Measurements from ENCODE around the gene SHOX. TPM values are rescaled to one million over a fixed set of nuclear protein-coding genes. Genes with fewer than 3 reads are reported as not detected.
A peak's percentile ranks its signal among the peaks of the same experiment; 100 is the strongest.

SHOX gene
- total and polyA plus RNA-seq, 4 experiments from 2014 or later, result not detected

DNA sequence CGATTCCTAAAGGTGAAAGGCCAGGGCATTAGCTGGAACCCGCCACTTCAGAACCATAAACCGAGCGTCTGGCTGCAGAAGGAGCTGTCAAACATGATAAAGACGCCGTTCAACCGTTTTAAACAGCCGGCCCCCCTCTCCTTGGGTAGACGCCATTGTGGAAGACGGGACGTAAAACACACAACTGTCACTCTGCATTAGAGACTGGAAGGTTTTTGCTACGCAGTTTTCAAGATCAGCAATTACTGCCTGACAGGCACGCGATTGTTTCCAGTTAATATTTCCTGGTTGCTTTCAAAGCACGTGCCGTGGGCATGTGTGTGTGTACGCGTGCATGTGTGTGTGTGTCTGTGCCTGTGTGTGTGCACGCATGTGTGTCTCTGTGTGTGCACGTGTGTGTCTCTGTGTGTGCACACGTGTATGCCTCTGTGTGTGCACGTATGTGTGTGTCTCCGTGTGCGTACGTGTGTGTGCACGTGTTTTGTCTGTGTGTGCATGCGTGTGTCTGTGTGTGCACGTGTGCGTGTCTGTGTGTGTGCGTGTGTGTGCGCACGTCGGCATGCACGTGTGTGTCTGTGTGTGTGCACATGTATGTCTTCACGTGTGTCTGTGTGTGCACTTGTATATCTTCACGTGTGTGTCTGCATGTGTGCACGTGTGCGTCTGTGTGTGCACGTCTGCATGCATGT lies 48.8 kb downstream of the SHOX start:
- H3K4me1 ChIP-seq (ENCODE audit: insufficient read depth, low read length), result no peaks in the 10 kb centered on the region
- intact Hi-C loops (cut with micrococcal nuclease), result no loop called here
- POLR2A ChIA-PET (ENCODE audit: partially characterized antibody), result no interaction called here
- Mint-ChIP-seq H3K4me1 (peaks cover 0 to 4% (median 1%) of the 10 kb centered on the region in 4 donors), H3K27ac (no peak overlapping the region), H3K9me3 (peaks cover 0 to 19% (median 4%) of the 10 kb centered on the region in 8 donors), H3K36me3 (no peaks in the 10 kb centered on the region), H3K27me3 (peaks cover 0 to 1% of the 10 kb centered on the region in 2 donors), H3K4me3 (no peak overlapping the region)
- H3K27ac ChIP-seq (ENCODE audit: low read depth, low read length), result no peak overlapping the region
- H3K9me3 ChIP-seq (ENCODE audit: control insufficient read depth in 1 of 2, low read length in 2 of 2), result no peaks in the 10 kb centered on the region
- no peak overlapping the region for H3K4me3 ChIP-seq (ENCODE audit: low read length in 2 of 2)
- CTCF ChIA-PET (ENCODE audit: partially characterized antibody), result no interaction called here
- no peak for DNase-seq
- no peaks in the 10 kb centered on the region for H3K27me3 ChIP-seq (ENCODE audit: insufficient read depth, low read length)
- H3K36me3 ChIP-seq (ENCODE audit: insufficient read depth, low read length), result no peaks in the 10 kb centered on the region

DNA sequence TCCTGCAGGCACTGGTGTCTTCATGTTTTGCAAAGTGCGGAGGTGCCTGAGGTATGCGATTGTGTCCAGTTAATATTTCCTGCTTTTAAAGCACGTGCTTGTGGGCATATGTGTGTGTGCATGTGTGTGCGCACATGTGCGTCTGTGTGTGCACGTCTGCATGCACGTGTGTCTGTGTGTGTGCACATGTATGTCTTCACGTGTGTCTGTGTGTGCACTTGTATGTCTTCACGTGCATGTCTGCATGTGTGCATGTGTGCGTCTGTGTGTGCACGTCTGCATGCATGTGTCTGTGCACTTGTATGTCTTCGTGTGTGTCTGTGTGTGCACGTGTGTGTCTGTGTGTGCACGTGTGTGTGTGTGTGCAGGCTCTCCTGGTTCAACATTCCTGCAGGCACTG lies 49.5 kb downstream of the SHOX start:
- no peak overlapping the region for H3K27ac ChIP-seq (ENCODE audit: low read depth, low read length)
- POLR2A ChIA-PET (ENCODE audit: partially characterized antibody), result no interaction called here
- DNase-seq, result no peak
- H3K9me3 Mint-ChIP-seq, result peaks cover 0 to 19% (median 6%) of the 10 kb centered on the region in 8 donors
- H3K36me3 ChIP-seq (ENCODE audit: insufficient read depth, low read length), result no peaks in the 10 kb centered on the region
- no peak overlapping the region for H3K27ac Mint-ChIP-seq
- no peaks in the 10 kb centered on the region for H3K4me1 ChIP-seq (ENCODE audit: insufficient read depth, low read length)
- H3K27me3 Mint-ChIP-seq, result peaks cover 0 to 1% of the 10 kb centered on the region in 2 donors
- H3K4me3 Mint-ChIP-seq, result no peak overlapping the region
- peaks cover 0 to 4% (median 1%) of the 10 kb centered on the region in 4 donors for H3K4me1 Mint-ChIP-seq
- no peak overlapping the region for H3K4me3 ChIP-seq (ENCODE audit: low read length in 2 of 2)
- CTCF ChIA-PET (ENCODE audit: partially characterized antibody), result no interaction called here
- H3K36me3 Mint-ChIP-seq, result no peaks in the 10 kb centered on the region
- intact Hi-C loops (cut with micrococcal nuclease), result no loop called here
- H3K27me3 ChIP-seq (ENCODE audit: insufficient read depth, low read length), result no peaks in the 10 kb centered on the region
- H3K9me3 ChIP-seq (ENCODE audit: control insufficient read depth in 1 of 2, low read length in 2 of 2), result no peaks in the 10 kb centered on the region

DNA sequence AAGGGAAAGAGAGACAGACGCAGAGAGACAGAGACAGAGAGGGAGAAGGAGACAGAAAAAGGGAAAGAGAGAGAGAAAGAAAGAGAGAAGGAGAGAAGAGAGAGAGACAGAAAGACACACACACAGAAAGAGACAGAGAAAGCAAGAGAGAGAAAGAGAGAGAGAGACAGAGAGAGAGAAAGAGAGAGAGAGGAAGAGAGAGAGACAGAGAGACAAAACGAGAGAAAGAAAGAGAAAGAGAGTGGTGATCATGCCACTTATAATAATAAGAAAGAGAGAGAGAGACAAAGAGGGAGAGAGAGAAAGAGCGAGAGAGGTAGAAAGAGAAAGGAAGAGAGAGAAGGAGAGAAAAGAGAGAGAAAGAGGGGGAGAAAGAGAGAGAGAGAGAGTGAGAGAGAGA lies 51.4 kb downstream of the SHOX start:
- Mint-ChIP-seq H3K4me1 (peaks cover 0 to 4% (median 1%) of the 10 kb centered on the region in 4 donors), H3K27ac (peak overlapping the region in 1 of 7 donors; percentile 13), H3K4me3 (peak overlapping the region in 1 of 8 donors; percentile 62), H3K9me3 (peaks cover 0 to 24% (median 9%) of the 10 kb centered on the region in 8 donors), H3K36me3 (no peaks in the 10 kb centered on the region), H3K27me3 (peaks cover 0 to 1% of the 10 kb centered on the region in 2 donors)
- POLR2A ChIA-PET (ENCODE audit: partially characterized antibody), result no interaction called here
- H3K27ac ChIP-seq (ENCODE audit: low read depth, low read length), result no peak overlapping the region
- no peak overlapping the region for H3K4me3 ChIP-seq (ENCODE audit: low read length in 2 of 2)
- H3K4me1 ChIP-seq (ENCODE audit: insufficient read depth, low read length), result no peaks in the 10 kb centered on the region
- CTCF ChIA-PET (ENCODE audit: partially characterized antibody), result no interaction called here
- intact Hi-C loops (cut with micrococcal nuclease), result no loop called here
- no peak for DNase-seq
- no peaks in the 10 kb centered on the region for H3K27me3 ChIP-seq (ENCODE audit: insufficient read depth, low read length)
- no peaks in the 10 kb centered on the region for H3K9me3 ChIP-seq (ENCODE audit: control insufficient read depth in 1 of 2, low read length in 2 of 2)
- H3K36me3 ChIP-seq (ENCODE audit: insufficient read depth, low read length), result no peaks in the 10 kb centered on the region

DNA sequence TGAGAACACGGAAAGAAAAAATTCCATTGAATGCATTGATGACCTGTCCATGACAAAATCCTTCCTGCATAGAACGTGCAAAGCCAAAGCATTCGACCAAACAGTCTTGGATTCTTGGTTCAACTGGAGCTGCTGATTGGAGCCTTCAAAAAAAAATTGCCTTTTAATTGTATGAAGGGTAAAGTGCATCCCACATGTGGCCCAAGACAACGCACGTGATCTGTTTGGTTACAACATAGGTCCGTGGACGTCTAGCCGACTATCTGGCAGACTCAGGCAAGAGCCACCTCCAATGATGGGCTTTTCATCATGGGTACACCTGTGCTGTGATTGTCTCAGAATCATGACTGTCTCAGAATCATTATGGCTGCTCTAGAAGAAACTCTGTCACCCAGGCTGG lies 52.3 kb downstream of the SHOX start:
- Mint-ChIP-seq H3K9me3 (peaks cover 0 to 20% (median 9%) of the 10 kb centered on the region in 8 donors), H3K4me3 (no peak overlapping the region), H3K4me1 (peaks cover 0 to 4% (median 1%) of the 10 kb centered on the region in 4 donors), H3K27ac (no peak overlapping the region), H3K36me3 (no peaks in the 10 kb centered on the region), H3K27me3 (no peaks in the 10 kb centered on the region)
- Histone ChIP-seq H3K36me3 (ENCODE audit: insufficient read depth, low read length) (no peaks in the 10 kb centered on the region), H3K9me3 (ENCODE audit: control insufficient read depth in 1 of 2, low read length in 2 of 2) (no peaks in the 10 kb centered on the region), H3K4me1 (ENCODE audit: insufficient read depth, low read length) (no peaks in the 10 kb centered on the region), H3K27me3 (ENCODE audit: insufficient read depth, low read length) (no peaks in the 10 kb centered on the region), H3K4me3 (ENCODE audit: low read length in 2 of 2) (no peak overlapping the region), H3K27ac (ENCODE audit: low read depth, low read length) (no peak overlapping the region)
- intact Hi-C loops (cut with micrococcal nuclease), result no loop called here
- ChIA-PET CTCF (ENCODE audit: partially characterized antibody) (no interaction called here), POLR2A (ENCODE audit: partially characterized antibody) (no interaction called here)
- no peak for DNase-seq

DNA sequence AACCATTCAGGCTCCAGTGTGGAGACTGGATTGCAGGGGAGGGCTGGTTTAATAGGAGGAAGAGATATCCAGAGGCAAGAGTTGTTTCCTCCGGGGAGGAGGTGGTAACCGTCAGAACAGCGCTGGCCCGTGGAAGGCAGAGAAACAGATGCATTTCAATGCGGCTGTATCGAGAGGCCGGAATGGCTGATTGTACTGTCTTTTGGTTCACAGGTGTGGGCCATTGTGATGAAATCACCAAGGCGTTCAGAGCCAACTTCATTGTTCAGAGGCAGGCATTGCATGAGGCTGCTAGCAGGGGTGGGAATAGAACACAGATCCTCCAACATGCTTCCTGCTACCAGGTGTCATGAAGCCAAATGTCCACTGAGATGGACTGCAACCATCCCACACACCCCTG lies 53.0 kb downstream of the SHOX start:
- Histone ChIP-seq H3K4me3 (ENCODE audit: low read length in 2 of 2) (no peak overlapping the region), H3K9me3 (ENCODE audit: control insufficient read depth in 1 of 2, low read length in 2 of 2) (no peaks in the 10 kb centered on the region), H3K4me1 (ENCODE audit: insufficient read depth, low read length) (no peaks in the 10 kb centered on the region), H3K36me3 (ENCODE audit: insufficient read depth, low read length) (no peaks in the 10 kb centered on the region), H3K27me3 (ENCODE audit: insufficient read depth, low read length) (no peaks in the 10 kb centered on the region), H3K27ac (ENCODE audit: low read depth, low read length) (no peak overlapping the region)
- intact Hi-C loops (cut with micrococcal nuclease), result no loop called here
- Mint-ChIP-seq H3K4me1 (peaks cover 0 to 4% (median 1%) of the 10 kb centered on the region in 4 donors), H3K4me3 (no peak overlapping the region), H3K9me3 (peaks cover 0 to 20% (median 9%) of the 10 kb centered on the region in 8 donors), H3K27me3 (no peaks in the 10 kb centered on the region), H3K36me3 (no peaks in the 10 kb centered on the region), H3K27ac (no peak overlapping the region)
- no peak for DNase-seq
- ChIA-PET CTCF (ENCODE audit: partially characterized antibody) (no interaction called here), POLR2A (ENCODE audit: partially characterized antibody) (no interaction called here)

DNA sequence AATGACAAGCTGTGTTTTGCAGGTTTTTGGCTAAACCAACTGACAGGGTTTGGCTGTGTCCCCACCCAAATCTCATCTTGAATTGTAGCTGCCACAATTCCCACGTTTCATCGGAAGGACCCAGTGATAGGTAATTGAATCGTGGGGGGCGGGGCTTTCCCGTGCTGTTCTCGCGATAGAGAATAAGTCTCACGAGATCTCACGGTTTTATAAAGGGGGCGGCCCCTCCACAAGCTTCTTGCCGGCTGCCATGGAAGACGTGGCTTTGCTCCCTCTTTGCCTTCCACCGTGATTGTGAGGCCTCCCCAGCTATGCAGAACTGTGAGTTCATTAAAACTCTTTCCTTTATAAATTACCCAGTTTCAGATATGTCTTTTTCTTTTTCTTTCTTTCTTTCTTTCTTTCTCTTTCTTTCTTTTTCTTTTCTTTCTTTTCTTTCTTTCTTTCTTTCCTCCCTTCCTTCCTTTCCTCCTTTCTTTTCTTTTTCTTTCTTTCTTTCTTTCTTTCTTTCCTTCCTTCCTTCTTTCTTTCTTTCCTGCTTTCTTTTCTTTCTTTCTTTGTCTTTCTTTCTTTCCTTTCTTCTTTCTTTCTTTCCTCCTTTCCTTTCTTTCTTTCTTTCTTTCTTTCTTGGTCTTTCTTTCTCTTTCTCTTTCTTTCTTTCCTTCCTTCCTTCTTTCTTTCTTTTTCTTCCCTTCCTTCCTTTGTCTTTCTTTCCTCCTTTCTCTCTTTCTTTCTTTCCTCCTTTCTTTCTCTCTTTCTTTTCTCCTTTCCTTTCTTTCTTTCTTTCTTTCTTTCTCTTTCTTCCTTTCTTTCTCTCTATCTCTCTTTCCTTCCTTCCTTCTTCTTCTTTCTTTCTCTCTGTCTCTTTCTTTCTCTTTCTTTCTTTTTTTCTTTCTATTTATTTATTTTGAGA lies 54.8 kb downstream of the SHOX start:
- H3K27ac ChIP-seq (ENCODE audit: low read depth, low read length), result no peak overlapping the region
- Mint-ChIP-seq H3K4me3 (no peak overlapping the region), H3K27ac (no peak overlapping the region), H3K36me3 (no peaks in the 10 kb centered on the region), H3K27me3 (no peaks in the 10 kb centered on the region), H3K9me3 (peaks cover 0 to 20% (median 9%) of the 10 kb centered on the region in 8 donors), H3K4me1 (no peaks in the 10 kb centered on the region)
- H3K27me3 ChIP-seq (ENCODE audit: insufficient read depth, low read length), result no peaks in the 10 kb centered on the region
- no peaks in the 10 kb centered on the region for H3K9me3 ChIP-seq (ENCODE audit: control insufficient read depth in 1 of 2, low read length in 2 of 2)
- H3K36me3 ChIP-seq (ENCODE audit: insufficient read depth, low read length), result no peaks in the 10 kb centered on the region
- ChIA-PET POLR2A (ENCODE audit: partially characterized antibody) (no interaction called here), CTCF (ENCODE audit: partially characterized antibody) (no interaction called here)
- H3K4me1 ChIP-seq (ENCODE audit: insufficient read depth, low read length), result no peaks in the 10 kb centered on the region
- H3K4me3 ChIP-seq (ENCODE audit: low read length in 2 of 2), result no peak overlapping the region
- intact Hi-C loops (cut with micrococcal nuclease), result no loop called here
- DNase-seq, result no peak

DNA sequence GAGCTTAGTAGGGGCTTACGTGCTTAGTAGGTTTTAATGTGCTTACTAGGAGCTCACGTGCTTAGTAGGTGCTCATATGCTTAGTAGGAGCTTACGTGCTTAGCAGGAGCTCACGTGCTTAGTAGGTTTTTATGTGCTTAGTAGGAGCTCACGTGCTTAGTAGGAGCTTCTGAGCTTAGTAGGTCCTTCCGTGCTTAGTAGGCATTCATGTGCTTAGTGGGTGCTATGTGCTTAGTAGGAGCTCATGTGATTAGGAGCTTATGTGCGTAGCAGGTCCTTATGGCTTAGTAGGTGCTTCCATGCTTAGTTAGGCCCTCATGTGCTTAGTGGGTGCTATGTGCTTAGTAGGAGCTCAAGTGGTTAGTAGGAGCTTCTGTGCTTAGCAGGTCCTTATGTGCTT lies 59.4 kb downstream of the SHOX start:
- H3K4me1 ChIP-seq (ENCODE audit: insufficient read depth, low read length), result no peaks in the 10 kb centered on the region
- Mint-ChIP-seq H3K27me3 (no peaks in the 10 kb centered on the region), H3K9me3 (peaks cover 0 to 16% (median 8%) of the 10 kb centered on the region in 8 donors), H3K4me3 (no peak overlapping the region), H3K36me3 (no peaks in the 10 kb centered on the region), H3K27ac (no peak overlapping the region), H3K4me1 (no peaks in the 10 kb centered on the region)
- DNase-seq, result no peak
- ChIA-PET POLR2A (ENCODE audit: partially characterized antibody) (no interaction called here), CTCF (ENCODE audit: partially characterized antibody) (no interaction called here)
- H3K27me3 ChIP-seq (ENCODE audit: insufficient read depth, low read length), result no peaks in the 10 kb centered on the region
- peaks cover 0 to 3% of the 10 kb centered on the region in 2 donors for H3K9me3 ChIP-seq (ENCODE audit: control insufficient read depth in 1 of 2, low read length in 2 of 2)
- no peak overlapping the region for H3K4me3 ChIP-seq (ENCODE audit: low read length in 2 of 2)
- H3K27ac ChIP-seq (ENCODE audit: low read depth, low read length), result no peak overlapping the region
- intact Hi-C loops (cut with micrococcal nuclease), result no loop called here
- H3K36me3 ChIP-seq (ENCODE audit: insufficient read depth, low read length), result no peaks in the 10 kb centered on the region
